C1 segment of cervical spinal cord (tissue), 14 donors: ENCODE measurements around the gene ACVR1B.

Experiments used
- DNase-seq, 14 donors: peaks; one replicate each; lab custom pipeline; 2025; lab: John Stamatoyannopoulos, UW

ACVR1B gene

DNA sequence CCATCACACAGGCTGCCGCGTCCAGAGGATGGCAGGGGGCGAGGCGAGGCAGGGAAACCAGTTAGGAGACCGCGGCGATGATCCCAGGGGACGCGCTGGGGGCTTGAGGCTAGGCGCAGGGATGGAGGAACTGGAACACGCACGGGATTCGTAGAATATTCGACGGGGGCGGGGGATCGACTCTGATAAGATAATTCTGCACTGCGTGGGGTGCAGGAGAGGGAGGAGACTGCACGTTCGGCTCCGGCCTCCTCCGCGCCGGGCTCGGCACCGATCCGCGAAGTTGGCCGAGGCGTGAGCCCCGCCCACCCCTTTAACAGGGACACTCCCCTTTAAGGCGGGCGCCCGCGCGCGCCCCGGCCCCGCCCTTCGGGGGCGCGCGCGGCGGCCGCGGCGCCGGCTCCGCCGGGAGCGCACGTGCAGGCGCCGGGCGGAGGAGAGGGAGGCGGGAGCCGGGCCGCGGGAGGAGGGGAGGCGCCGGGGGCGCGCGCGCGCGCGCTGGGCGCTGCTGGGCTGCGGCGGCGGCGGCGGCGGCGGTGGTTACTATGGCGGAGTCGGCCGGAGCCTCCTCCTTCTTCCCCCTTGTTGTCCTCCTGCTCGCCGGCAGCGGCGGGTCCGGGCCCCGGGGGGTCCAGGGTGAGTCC lies at the start of gene ACVR1B:
Gene ACVR1B, plus strand, starts transcription at position 501 of the 644 bp plus-strand sequence. Its CDS starts 45 bp downstream, at position 546.
- peak in 13 of 14 donors; percentile 20 to 94 (median 75) for DNase-seq

DNA sequence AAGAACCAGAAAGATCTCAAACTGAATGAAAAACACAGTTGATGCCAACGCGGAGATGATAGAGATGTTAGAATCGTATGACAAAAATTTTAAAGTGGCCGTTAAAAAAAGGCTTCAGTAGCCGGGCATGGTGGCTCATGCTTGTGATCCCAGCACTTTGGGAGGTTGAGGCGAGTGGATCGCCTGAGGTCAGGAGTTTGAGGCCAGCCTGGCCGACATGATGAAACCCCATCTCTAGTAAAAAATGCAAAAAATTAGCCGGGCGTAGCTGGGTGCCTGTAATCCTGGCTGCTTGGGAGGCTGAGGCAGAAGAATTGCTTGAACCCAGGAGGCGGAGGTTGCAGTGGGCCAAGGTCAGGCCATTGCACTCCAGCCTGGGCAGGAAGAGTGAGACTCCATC lies 49.6 kb upstream of the ACVR1B start:
- DNase-seq, result no peak

DNA sequence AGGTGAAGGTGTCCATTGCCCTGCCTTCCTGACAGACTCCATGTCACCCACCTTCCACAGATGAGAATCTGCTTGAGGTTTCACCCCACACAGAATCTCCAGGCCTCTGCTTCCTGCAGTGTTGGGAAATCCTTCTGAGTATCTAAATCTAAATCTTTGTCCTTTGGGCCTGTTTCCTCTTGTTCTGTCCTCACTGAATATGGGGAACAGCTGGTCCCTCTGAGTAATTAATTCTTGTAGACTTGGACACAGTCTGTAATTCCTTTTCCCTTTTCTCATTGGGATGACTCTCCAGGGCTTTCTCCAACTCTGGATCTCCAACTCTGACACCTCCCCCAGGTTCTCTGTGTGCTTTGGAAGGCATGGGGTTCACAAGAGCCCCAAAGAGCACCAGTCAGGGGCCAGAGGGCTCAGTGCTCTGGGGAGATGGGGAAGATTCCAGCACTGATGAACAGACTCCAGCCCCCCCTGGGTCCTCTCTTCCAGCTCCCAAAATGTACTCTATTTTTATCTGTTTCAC lies 46.5 kb upstream of the ACVR1B start:
- no peak for DNase-seq

DNA sequence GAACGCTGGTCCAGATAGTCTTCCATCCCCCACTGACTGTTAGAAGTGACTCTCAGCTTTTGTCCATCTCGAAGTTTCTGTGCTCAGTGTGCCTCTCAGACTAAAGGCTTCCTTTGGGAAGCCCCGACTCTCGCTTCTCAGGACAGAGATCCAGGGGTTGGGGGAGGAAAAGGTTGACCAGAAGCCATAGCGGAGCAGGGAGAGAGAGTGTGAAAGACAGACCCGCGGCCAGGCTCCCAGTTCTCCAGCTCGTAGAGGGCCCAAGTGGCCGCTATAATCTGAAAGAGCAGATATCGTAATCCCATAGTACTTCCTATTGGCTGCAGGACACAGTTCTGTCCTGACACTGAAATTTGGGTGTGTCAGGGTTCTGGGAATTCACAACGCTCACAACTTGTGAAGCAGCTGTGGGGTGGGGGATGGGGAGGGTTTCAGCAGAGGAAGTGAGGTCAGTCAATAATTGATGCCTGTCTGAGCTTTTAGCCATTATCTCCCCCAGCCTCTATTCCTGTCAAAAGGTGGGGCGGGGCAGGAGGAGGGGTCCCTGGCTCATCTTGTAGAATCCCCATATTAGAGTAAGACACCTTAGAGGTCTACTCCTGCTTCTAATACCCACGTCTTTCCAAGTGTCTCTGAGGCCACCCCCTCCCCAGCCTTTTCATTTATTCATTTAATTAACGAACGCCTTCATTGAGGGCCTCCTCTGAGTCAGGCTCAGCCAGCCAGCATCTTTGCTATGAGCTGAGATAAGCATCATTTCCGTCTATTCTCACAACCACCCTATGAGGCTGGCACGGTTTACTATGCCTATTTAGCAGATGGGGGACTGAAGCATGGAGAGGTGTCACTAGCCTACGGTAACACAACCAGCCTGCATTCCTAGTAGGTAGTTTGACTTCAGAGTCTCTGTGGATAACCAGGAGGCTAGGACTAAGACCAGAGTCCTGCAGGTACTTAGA lies 45.7 kb upstream of the ACVR1B start:
- DNase-seq, result no peak

DNA sequence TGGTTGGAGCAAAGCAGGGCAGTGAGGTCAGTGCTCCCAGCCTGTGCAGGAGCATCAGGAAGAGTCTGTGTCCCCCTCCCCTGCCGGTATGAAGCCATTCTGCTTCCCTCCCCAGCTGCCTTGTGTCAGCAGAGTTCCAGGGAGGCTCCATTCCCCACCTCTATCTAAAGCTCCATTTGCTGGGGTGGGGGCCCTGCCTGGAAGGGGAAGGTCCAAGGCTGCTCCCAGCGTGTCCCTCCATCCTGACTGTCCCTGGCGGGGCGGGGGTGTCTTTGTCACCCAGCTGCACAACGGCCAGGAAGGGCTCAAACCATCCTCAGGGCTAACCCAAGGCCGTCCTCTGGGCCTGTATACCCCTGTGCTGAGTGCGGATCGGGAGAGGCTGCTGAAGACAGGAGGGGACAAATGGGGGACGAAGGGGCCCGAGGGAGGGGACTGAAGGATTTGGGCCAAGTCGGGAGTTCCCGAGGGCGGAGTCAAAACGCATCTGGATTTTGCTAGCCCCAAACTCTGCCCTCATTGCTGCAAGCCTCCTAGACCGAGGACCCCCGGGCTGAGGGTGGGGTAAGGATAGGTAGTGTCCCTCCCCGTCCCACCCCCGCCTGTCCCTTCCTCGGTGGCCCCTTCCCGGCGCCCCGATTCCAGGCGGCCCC lies 44.9 kb upstream of the ACVR1B start:
- DNase-seq, result no peak

DNA sequence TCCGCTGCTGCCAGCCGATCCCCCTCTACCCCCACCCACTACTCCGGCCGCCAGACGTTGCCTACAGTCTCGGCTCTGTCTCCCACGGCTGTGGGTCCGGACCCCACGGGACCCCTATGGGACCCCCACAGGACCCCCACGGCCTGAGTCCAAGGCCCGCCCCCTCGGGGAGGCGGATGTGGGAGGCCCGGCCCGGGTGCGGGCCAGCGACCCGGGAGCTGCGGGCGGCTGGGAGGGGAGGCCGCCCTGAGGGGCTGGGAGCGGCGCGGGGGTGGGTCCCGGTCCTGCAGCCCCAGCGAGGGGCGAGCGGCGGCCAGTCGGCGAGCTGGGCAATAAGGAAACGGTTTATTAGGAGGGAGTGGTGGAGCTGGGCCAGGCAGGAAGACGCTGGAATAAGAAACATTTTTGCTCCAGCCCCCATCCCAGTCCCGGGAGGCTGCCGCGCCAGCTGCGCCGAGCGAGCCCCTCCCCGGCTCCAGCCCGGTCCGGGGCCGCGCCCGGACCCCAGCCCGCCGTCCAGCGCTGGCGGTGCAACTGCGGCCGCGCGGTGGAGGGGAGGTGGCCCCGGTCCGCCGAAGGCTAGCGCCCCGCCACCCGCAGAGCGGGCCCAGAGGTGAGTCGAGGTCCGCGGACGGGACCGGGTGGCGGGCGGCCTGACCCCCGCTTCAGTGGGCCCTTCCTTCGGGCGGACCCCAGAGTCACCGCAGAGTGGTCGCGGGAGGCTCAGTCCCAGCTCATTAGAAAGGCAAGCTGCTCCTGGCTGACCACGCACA lies 44.2 kb upstream of the ACVR1B start, which contains the start of gene ACVRL1:
Gene ACVRL1, plus strand, starts transcription at position 422 of the 773 bp plus-strand sequence. CDS start 4,971 bp downstream, outside the sequence.
- DNase-seq, result no peak

DNA sequence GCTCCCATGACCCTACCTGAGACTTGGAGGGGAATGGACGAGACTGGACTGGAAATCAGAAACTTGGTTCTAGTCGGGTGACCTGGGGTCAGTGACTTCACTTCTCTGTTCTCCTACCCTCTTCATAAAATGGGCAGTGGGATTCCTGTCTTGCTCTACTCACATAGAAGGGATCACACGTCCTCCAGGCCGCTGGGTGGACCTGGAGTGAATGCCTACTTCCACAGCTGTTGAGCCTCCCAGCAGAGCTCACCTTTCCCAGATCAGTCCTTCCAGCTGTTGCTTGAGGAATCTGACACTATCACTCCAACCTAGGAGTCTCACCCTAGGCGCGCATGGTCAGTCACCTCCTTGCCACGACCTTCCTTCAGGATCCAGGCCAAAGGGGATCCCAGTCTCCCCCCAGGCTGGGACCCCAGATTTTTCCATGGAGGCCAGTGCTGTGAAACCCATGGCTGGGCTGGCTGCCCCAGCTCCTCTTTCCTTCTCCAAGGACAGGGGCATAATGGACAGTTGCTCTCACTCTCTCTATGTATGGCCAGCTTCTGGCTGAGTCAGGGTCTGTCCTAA lies 43.6 kb upstream of the ACVR1B start:
- no peak for DNase-seq

DNA sequence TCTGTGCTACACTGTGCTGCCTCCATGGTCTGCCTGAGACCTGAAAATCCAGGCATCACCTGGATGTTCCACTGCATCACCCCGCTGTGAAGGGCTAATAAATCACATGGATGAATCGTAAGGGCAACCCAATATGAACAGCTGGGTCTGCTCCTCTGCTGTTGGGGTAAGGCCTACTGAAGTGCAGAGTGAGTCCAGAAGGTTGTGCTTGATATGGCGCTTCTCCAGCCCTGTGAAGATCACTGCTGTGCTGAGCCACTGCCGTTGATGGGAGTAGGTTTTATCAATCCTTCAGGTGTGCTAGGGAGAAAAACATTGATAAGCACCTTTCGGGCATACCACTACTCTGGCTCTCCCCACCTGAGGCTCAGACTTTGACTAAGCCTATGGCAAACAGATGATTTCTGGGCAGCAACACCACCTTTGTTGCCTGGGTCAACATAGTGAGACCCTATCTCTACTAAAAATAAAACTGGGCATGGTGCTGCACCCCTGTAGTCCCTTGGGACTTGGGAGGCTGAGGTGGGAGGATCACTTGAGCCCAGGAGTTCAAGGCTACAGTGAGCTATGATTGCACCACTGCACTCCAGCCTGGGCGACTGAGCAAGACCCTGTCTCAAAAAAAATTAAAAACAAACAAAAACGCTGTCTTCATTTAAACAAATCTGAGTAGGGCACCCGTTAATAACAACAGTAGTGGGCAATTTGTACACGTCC lies 42.5 kb upstream of the ACVR1B start:
- no peak for DNase-seq

DNA sequence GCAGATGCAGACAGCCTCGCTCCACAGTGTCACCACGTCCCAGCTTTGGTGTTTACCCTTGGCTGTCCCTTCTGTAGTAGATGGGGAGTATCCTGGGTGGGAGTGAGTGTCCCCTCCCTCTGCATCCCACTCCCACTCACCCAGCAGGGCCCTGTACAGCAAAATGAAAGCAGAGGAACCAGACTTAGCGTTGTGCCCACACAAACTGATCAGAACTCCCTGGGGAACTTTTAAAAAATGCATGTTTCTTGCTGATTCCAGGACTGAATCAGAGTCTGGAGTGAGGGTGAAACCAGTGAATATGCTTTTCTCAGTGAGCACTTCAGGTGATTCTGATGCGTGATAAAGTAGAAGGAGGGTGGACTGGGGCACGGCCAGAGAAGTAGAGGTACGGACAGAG lies 41.3 kb upstream of the ACVR1B start:
- DNase-seq, result no peak

DNA sequence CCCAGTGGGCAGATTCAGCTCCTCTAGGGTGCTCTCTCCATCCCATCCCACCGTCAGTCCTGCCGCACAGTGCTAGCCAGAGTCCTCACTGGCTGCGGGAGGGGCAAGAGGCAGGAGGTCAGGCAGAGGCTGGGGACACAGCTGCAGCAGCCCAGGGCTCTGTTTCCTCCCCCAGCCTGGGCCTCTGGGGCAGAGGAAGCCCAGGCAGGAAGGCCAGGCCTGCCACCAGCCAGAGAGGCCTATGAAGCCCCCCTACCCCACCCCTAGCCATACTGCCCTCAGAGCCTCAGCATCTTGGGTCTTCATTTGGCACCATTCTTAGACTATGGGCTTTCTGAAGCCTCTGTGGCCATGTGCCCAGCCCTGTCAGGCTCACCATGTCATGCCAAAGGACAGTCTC lies 40.8 kb upstream of the ACVR1B start:
- DNase-seq, result no peak

DNA sequence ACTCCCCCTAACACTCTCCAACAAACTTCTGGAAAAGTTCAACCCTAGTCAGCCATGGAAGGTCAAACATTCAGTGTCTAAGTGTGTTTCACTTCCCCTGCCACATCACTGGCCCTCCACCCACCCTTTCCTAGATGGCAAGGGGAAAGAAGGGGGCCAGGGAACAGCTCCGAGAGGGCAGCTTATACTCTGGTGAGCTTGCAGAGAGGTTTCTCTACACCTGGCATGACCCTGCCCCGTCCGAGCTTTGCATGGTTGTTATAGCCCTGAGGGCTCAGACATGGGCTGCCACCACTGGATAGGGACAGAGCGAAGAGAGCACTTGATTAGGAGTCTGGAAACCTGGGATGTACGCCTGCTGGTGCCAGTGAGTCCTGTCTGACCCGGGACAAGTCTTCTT lies 40.2 kb upstream of the ACVR1B start:
- DNase-seq, result no peak

DNA sequence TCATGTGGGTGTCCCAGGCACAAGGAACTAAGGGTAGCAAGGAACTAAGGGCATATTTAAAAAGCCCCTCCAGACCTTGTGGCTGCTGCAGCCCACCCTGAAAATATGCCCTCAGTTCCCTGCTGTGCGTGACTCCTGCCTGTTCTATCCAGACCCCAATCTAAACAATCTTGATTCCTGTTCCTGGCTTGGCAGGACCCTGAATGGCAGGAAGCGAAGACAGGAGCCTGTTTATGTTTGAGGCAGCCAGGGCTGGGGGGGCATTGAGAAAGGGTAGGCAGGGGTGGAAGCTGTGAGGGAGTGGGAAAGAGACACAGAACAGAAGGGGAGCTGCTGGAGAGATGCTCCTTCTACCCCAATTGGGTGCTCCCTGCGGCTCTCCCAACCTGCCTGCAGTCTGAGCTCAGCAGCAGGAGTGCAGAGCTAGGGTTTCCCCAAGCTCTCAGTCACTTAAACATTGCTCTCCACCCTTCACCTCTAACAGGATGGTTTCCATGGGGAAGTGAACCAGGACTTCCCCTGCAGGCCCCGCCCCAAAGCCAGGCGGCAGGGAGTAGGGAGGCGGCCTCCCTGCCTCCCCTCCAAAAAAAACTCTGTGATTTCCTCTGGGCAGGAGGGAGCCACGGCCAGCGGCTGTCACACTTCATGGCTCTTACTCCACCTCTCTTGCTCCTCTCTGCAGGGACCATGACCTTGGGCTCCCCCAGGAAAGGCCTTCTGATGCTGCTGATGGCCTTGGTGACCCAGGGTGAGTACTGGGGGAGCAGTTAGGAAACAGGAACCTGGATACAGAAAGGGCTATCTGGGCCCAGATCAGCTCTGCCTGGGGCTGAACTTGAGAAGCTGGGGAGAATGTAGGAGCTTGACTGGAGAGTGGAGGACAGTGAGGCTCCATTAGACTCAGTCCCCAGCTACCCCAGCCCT lies 39.4 kb upstream of the ACVR1B start:
- no peak for DNase-seq

DNA sequence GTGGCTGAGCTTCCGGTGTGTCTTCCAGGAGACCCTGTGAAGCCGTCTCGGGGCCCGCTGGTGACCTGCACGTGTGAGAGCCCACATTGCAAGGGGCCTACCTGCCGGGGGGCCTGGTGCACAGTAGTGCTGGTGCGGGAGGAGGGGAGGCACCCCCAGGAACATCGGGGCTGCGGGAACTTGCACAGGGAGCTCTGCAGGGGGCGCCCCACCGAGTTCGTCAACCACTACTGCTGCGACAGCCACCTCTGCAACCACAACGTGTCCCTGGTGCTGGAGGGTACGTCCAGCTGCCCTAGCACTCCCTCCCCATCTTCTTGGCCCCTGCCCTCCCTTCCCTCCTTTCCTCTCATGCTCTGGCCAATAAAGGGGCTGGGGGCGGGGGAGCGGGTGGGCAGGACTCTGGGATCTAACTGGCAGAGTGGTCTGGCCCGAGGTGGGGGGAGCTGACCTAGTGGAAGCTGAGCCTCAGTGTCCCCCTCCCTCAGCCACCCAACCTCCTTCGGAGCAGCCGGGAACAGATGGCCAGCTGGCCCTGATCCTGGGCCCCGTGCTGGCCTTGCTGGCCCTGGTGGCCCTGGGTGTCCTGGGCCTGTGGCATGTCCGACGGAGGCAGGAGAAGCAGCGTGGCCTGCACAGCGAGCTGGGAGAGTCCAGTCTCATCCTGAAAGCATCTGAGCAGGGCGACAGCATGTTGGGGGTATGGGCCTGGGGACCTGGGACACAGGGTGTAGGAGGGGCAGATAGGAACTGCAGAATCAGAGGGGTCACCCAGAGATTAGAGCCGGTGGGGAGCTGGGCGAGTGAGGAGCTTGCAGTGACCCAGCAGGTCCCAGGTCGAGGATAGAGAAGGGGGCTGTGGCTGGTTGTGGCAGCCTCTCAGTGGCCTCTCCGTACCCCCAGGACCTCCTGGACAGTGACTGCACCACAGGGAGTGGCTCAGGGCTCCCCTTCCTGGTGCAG lies 38.1 kb upstream of the ACVR1B start:
- DNase-seq, result no peak

DNA sequence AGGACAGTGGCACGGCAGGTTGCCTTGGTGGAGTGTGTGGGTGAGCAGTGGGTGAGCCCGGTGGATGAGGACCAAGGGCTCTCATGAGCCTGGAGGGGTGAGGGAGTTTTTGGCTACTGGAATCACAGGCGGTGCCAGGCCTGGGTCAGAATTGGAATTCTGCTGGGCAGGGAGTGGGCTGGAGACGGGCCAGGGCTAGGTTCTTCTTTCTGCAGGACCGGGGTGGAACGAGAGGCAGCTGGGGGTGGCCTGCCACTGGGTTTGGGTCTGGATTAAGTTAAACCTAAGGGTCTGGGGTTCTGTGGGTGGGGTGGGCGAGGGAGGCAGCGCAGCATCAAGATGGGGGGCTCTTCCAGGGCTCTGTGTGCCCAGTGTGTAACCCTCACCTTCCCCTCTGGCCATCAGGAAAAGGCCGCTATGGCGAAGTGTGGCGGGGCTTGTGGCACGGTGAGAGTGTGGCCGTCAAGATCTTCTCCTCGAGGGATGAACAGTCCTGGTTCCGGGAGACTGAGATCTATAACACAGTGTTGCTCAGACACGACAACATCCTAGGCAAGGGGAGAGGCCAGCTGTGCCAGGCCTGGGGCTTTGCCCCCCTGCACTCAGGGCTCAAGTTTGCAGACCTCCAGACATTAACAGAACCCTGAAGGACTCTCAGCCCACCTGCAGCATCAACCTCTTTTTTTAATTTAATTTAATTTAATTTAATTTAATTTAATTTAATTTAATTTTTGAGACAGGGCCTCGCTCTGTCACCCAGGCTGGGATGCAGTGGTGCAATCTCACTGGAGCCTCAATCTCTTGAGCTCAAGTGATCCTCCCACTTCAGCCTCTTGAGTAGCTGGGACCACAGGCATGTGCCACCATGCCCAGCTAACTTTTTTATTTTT lies 37.2 kb upstream of the ACVR1B start:
- DNase-seq, result no peak

DNA sequence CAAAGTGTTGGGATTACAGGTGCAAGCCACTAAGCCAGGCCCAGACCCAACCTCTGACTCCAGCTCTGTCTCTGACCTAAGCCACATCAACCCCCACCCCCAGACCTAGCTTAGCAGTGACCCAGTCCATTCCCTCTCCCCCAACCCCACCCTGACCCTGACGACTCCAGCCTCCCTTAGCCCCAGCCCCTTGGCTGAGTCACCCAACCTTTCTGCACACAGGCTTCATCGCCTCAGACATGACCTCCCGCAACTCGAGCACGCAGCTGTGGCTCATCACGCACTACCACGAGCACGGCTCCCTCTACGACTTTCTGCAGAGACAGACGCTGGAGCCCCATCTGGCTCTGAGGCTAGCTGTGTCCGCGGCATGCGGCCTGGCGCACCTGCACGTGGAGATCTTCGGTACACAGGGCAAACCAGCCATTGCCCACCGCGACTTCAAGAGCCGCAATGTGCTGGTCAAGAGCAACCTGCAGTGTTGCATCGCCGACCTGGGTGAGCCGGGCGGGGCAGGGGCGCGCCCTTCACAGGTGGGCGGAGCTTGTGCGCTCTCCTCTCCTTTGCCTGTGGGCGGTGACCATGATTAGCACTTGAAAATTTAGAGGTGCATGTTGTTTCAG lies 36.4 kb upstream of the ACVR1B start:
- DNase-seq, result no peak

DNA sequence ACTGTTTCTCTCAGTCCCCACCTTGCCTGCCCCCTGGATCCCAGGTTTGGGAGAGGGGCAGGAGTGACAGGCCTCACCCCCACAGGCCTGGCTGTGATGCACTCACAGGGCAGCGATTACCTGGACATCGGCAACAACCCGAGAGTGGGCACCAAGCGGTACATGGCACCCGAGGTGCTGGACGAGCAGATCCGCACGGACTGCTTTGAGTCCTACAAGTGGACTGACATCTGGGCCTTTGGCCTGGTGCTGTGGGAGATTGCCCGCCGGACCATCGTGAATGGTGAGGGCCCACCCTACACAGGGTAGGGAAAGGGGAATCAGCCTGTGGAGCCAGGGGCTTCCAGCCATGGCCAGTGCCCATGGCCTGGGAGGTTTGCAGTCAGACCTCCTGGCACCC lies 35.5 kb upstream of the ACVR1B start:
- DNase-seq, result no peak
